Mesodermal cell (in vitro differentiated cells): ENCODE measurements around the gene GIT2.

Experiments used
- H3K27ac ChIP-seq: 2 replicates; pipeline ENCODE4 v1.7.0; 2013; ENCODE audit warnings: mild to moderate bottlenecking, low read depth, low read length, moderate library complexity; ENCODE audit not compliant: severe bottlenecking
- H3K36me3 ChIP-seq: 2 replicates; pipeline ENCODE4 v1.7.1; 2013; ENCODE audit warnings: mild to moderate bottlenecking, low read length, moderate library complexity; ENCODE audit not compliant: control insufficient read depth, insufficient read depth
- H3K4me1 ChIP-seq: one replicate; pipeline ENCODE4 v1.7.1; 2013; ENCODE audit warnings: mild to moderate bottlenecking, low read length; ENCODE audit not compliant: insufficient read depth, control insufficient read depth, poor library complexity, severe bottlenecking
- H3K4me3 ChIP-seq: 2 replicates; pipeline ENCODE4 v1.7.0; 2013; ENCODE audit warnings: low read length, control low read depth, mild to moderate bottlenecking; ENCODE audit not compliant: insufficient read depth, poor library complexity, severe bottlenecking; ENCODE audit errors: extremely low read depth
- H3K9me3 ChIP-seq: 2 replicates; pipeline ENCODE4 v1.7.1; 2013; ENCODE audit warnings: mild to moderate bottlenecking, low read length, moderate library complexity; ENCODE audit not compliant: control insufficient read depth
- WGBS, 2 experiments: methylation state at CpG; one replicate each; pipeline ENCODE4 v1.1.5; 2013; ENCODE audit warnings: missing lambda C conversion rate in 2 of 2; ENCODE audit not compliant: insufficient coverage in 2 of 2; 5-methylcytosine and 5-hydroxymethylcytosine counted together

Gene GIT2

DNA sequence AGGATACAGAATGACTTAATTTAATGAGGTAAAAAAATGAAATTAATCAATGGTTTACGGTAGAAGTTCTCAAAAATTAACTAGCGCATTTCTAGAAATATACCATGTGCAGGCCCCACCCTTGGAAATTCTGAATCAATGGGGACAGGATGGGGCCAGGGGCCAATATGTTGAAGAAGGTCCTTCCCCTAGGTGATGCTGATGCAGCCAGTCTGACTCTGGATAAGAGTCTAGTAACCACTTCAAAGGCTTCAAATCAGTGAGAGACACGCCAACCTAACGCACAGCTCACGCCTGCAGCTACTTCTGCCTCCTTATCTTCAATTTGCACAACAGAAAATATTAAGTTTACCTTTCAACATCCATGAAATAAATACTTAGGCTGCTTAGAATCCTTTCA, 14.9 kb downstream of the GIT2 start:
- Histone ChIP-seq H3K4me3 (no peak overlapping the region), H3K9me3 (no peaks in the 10 kb centered on the region), H3K27ac (no peak overlapping the region), H3K4me1 (no peaks in the 10 kb centered on the region), H3K36me3 (peaks cover 92% of the 10 kb centered on the region)
- WGBS, 2 experiments, result 96 to 100% methylated on average over 4 of the region's 5 CpGs

- Histone ChIP-seq H3K4me3 (no peak overlapping the region), H3K36me3 (peaks cover 75% of the 10 kb centered on the region), H3K4me1 (no peaks in the 10 kb centered on the region), H3K27ac (no peak overlapping the region), H3K9me3 (no peaks in the 10 kb centered on the region)
- WGBS, 2 experiments, result 93 to 100% methylated on average over 1 to 3 of the region's 4 CpGs
Observed at GRCh38 chr12:109972821-109973220, 23.3 kb downstream of the GIT2 start.

DNA sequence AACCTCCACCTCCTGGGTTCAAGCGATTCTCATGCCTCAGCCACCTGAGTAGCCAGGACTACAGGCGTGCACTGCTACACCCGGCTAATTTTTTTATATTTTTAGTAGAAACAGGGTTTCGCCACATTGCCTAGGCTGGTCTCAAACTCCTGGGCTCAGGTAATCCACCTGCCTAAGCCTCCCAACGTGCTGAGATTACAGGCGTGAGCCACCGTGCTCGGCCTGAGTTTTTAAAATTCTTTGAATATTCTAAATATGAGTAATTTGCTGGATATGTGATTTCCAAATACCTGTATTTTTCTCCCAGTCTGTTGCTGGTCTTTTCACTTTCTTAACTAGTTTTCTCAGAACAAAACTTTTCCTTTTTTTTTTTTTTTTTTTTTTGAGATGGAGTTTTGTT, 27.4 kb downstream of the GIT2 start:
- H3K9me3 ChIP-seq, result no peaks in the 10 kb centered on the region
- H3K36me3 ChIP-seq, result peaks cover 75% of the 10 kb centered on the region
- H3K4me1 ChIP-seq, result no peaks in the 10 kb centered on the region
- WGBS, 2 experiments, result 96 to 97% methylated on average over 4 to 6 of the region's 8 CpGs
- no peak overlapping the region for H3K27ac ChIP-seq
- no peak overlapping the region for H3K4me3 ChIP-seq

- WGBS, 2 experiments, result 100% methylated on average over 1 of the region's 2 CpGs; no CpG with 5 or more reads in 1 of the 2 experiments
- H3K36me3 ChIP-seq, result peaks cover 73% of the 10 kb centered on the region
- no peak overlapping the region for H3K27ac ChIP-seq
- no peak overlapping the region for H3K4me3 ChIP-seq
- H3K4me1 ChIP-seq, result no peaks in the 10 kb centered on the region
- no peaks in the 10 kb centered on the region for H3K9me3 ChIP-seq
Observed at GRCh38 chr12:109968032-109968420, 28.1 kb downstream of the GIT2 start.

DNA sequence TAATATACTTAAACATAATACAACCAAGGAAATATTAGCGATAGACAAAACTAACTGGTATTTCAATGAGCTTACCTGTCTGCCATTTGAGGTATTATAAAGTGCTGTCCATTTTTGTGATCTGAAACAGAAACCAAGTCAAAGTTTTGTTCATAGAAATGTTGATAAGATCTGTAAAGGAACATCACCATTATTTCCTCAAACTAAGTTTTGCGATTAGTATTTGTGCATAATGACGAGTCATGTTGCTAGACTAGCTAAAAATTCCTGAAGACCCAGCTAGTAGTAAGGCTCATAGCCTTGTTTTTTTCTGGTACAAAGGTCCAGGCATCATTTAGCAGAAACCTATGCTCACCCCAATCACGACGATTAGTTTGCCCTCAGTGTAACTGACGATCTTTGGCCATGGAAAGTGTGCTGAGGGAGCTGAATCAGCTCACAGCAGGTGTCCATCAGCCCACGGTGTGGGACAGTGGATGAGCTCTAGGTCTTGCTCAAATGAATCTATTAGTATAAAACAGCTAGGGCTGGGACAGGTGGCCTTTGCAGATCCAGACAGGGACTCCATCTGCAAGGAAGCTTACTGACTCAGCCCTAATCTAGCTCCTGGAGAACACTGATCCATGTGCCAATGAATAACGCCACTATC, 28.7 kb downstream of the GIT2 start:
- H3K4me1 ChIP-seq, result no peaks in the 10 kb centered on the region
- peaks cover 71% of the 10 kb centered on the region for H3K36me3 ChIP-seq
- WGBS, 2 experiments, result 68 to 92% methylated on average over 4 to 5 of the region's 8 CpGs

GRCh38 chr12:109966546-109966945, 29.6 kb downstream of the GIT2 start:
- no peaks in the 10 kb centered on the region for H3K4me1 ChIP-seq
- WGBS, 2 experiments, result 88 to 92% methylated on average over 1 to 3 of the region's 4 CpGs
- H3K27ac ChIP-seq, result no peak overlapping the region
- no peaks in the 10 kb centered on the region for H3K9me3 ChIP-seq
- no peak overlapping the region for H3K4me3 ChIP-seq
- peaks cover 65% of the 10 kb centered on the region for H3K36me3 ChIP-seq

More for the DNA sequence above, 28.7 kb downstream of the GIT2 start:
- Histone ChIP-seq H3K27ac (no peak overlapping the region), H3K9me3 (no peaks in the 10 kb centered on the region), H3K4me3 (no peak overlapping the region)

- no peaks in the 10 kb centered on the region for H3K9me3 ChIP-seq
- H3K4me3 ChIP-seq, result no peak overlapping the region
- no peak overlapping the region for H3K27ac ChIP-seq
- H3K36me3 ChIP-seq, result peaks cover 63% of the 10 kb centered on the region
- H3K4me1 ChIP-seq, result no peaks in the 10 kb centered on the region
- WGBS, 2 experiments, result 93 to 100% methylated on average over 2 to 3 of the region's 4 CpGs
Observed at GRCh38 chr12:109963743-109964429, 32.3 kb downstream of the GIT2 start.

GRCh38 chr12:109963330-109963729, 32.8 kb downstream of the GIT2 start:
- Histone ChIP-seq H3K36me3 (peaks cover 66% of the 10 kb centered on the region), H3K4me1 (no peaks in the 10 kb centered on the region), H3K9me3 (no peaks in the 10 kb centered on the region), H3K27ac (no peak overlapping the region), H3K4me3 (no peak overlapping the region)
- WGBS, 2 experiments, result 89 to 91% methylated on average over 1 of the region's 1 CpG

- Histone ChIP-seq H3K27ac (no peak overlapping the region), H3K9me3 (no peaks in the 10 kb centered on the region), H3K4me3 (no peak overlapping the region), H3K4me1 (no peaks in the 10 kb centered on the region), H3K36me3 (peaks cover 59% of the 10 kb centered on the region)
- WGBS, 2 experiments, result 75 to 83% methylated on average over 2 to 3 of the region's 3 CpGs
Observed at GRCh38 chr12:109962398-109962797, 33.8 kb downstream of the GIT2 start.

DNA sequence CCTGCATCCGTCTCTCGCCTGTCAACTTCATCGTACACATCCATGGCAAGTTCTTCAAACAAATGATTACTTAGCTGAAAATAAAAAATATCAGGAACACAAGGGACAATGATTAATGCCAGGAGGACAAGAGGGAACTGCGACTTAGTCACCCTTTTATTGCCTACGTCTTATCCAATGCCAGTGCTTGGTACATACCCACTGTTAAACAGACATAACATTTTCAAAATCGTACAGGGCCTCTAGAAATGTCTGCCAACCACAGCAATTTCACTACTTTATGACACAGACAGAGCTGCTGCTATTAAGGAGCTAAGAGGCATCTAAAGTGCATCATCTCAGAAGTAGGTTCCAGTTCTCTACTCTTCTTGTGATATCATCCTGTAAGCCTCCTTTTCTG, 34.6 kb downstream of the GIT2 start:
- WGBS, 2 experiments, result 87 to 94% methylated on average over 3 to 5 of the region's 6 CpGs
- no peaks in the 10 kb centered on the region for H3K4me1 ChIP-seq
- no peak overlapping the region for H3K4me3 ChIP-seq
- peaks cover 58% of the 10 kb centered on the region for H3K36me3 ChIP-seq
- H3K9me3 ChIP-seq, result no peaks in the 10 kb centered on the region
- no peak overlapping the region for H3K27ac ChIP-seq

DNA sequence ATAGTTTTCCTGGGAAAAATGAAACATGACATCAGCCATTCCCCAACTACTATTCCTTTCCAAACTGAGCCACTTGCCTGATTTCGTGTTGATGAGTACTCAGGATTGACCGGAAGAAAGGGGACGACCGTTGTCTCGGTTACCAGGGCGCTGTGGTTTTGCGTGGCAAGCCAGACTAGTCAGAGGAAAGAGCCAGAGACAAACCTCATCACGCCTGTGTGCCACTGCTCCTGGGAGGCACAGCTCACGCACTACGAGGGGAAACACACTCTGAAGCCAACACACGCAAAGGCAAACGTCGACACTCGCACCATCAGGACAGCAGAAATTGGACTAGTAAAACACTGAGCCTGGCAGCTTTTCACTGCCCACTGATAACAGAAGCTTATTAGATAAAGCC, 35.0 kb downstream of the GIT2 start:
- peaks cover 56% of the 10 kb centered on the region for H3K36me3 ChIP-seq
- H3K4me1 ChIP-seq, result no peaks in the 10 kb centered on the region
- H3K27ac ChIP-seq, result no peak overlapping the region
- H3K9me3 ChIP-seq, result no peaks in the 10 kb centered on the region
- 95 to 97% methylated on average over 14 of the region's 14 CpGs for WGBS, 2 experiments
- H3K4me3 ChIP-seq, result no peak overlapping the region
